Loucy (cell line): ENCODE measurements around the gene EEF1A2.

Experiments used
- H2AFZ ChIP-seq: fragments of 200-600 bp; sonication (generic); 2 replicates; pipeline ENCODE4 v1.6.0; 2016; ENCODE audit warnings: antibody characterized with exemption, mild to moderate bottlenecking, low read length, moderate library complexity
- H3F3A ChIP-seq: fragments of 200-600 bp; 2 replicates; pipeline ENCODE4 v1.6.0; 2016; ENCODE audit warnings: antibody characterized with exemption, low read depth, mild to moderate bottlenecking
- H3K27me3 ChIP-seq: fragments of 200-600 bp; sonication (generic); 2 replicates; pipeline ENCODE4 v1.6.1; 2014; ENCODE audit warnings: low read length, mild to moderate bottlenecking; ENCODE audit not compliant: insufficient read depth, poor library complexity, severe bottlenecking
- H3K36me3 ChIP-seq: fragments of 200-600 bp; sonication (generic); 2 replicates; pipeline ENCODE4 v1.6.1; 2016; ENCODE audit warnings: low read length; ENCODE audit not compliant: insufficient read depth
- H3K4me1 ChIP-seq: fragments of 200-600 bp; sonication (generic); 2 replicates; pipeline ENCODE4 v1.5.1; 2014; ENCODE audit warnings: low read length, mild to moderate bottlenecking; ENCODE audit not compliant: insufficient read depth, poor library complexity, severe bottlenecking
- H3K4me2 ChIP-seq: fragments of 200-600 bp; sonication (generic); 2 replicates; pipeline ENCODE4 v1.6.0; 2014; ENCODE audit warnings: antibody characterized with exemption, low read length, low read depth, mild to moderate bottlenecking; ENCODE audit not compliant: poor library complexity, severe bottlenecking
- H3K4me3 ChIP-seq: fragments of 200-600 bp; sonication (generic); 2 replicates; pipeline ENCODE4 v1.5.1; 2014; ENCODE audit warnings: low read length, mild to moderate bottlenecking, mixed read lengths; ENCODE audit not compliant: poor library complexity, severe bottlenecking
- H3K79me2 ChIP-seq: fragments of 200-600 bp; sonication (generic); 2 replicates; pipeline ENCODE4 v1.6.1; 2014; ENCODE audit warnings: low read length; ENCODE audit not compliant: insufficient read depth
- H3K9ac ChIP-seq: fragments of 200-600 bp; sonication (generic); 2 replicates; pipeline ENCODE4 v1.6.0; 2014; ENCODE audit warnings: mild to moderate bottlenecking, low read depth, low read length, moderate library complexity; ENCODE audit not compliant: poor library complexity, severe bottlenecking
- H3K9me2 ChIP-seq: fragments of 200-600 bp; sonication (generic); replicated peaks from 2 replicates; pipeline ENCODE4 v1.6.1; 2016; ENCODE audit warnings: low read depth, low read length, mixed read lengths
- H3K9me3 ChIP-seq: fragments of 200-600 bp; sonication (generic); 2 replicates; pipeline ENCODE4 v1.6.1; 2014; ENCODE audit warnings: mild to moderate bottlenecking, antibody characterized with exemption, low read length, low read depth; ENCODE audit not compliant: insufficient read depth
- H4K20me1 ChIP-seq: fragments of 200-600 bp; sonication (generic); 2 replicates; pipeline ENCODE4 v1.6.0; 2014; ENCODE audit warnings: antibody characterized with exemption, low read length, mild to moderate bottlenecking; ENCODE audit not compliant: insufficient read depth, poor library complexity, severe bottlenecking
- CTCF ChIP-seq: fragments of 200-600 bp; sonication (generic); conservative IDR thresholded peaks from 2 replicates; pipeline ENCODE4 v1.5.1; 2014; ENCODE audit warnings: mild to moderate bottlenecking, antibody characterized with exemption, low read length
- EZH2phosphoT487 ChIP-seq: fragments of 200-600 bp; IDR thresholded peaks from 2 replicates; pipeline ENCODE4 v1.6.1; 2018; ENCODE audit warnings: antibody characterized with exemption, mild to moderate bottlenecking, moderate library complexity, borderline replicate concordance

The EEF1A2 gene

GRCh38 chr20:63546956-63547724, 48.3 kb upstream of the EEF1A2 start:
- no peak overlapping the region for H2AFZ ChIP-seq
- no peaks in the 10 kb centered on the region for H3K9me2 ChIP-seq
- TF ChIP-seq EZH2phosphoT487 (no peak), CTCF (no peak)
- no peaks in the 10 kb centered on the region for H3K36me3 ChIP-seq
- H3K79me2 ChIP-seq, result no peaks in the 10 kb centered on the region
- H3F3A ChIP-seq, result no peaks in the 10 kb centered on the region
- no peaks in the 10 kb centered on the region for H3K9me3 ChIP-seq
- H3K4me1 ChIP-seq, result peaks cover 8% of the 10 kb centered on the region
- H3K9ac ChIP-seq, result no peak overlapping the region
- no peak overlapping the region for H3K4me2 ChIP-seq
- H3K4me3 ChIP-seq, result no peak overlapping the region
- H3K27me3 ChIP-seq, result no peaks in the 10 kb centered on the region
- H4K20me1 ChIP-seq, result no peaks in the 10 kb centered on the region

DNA sequence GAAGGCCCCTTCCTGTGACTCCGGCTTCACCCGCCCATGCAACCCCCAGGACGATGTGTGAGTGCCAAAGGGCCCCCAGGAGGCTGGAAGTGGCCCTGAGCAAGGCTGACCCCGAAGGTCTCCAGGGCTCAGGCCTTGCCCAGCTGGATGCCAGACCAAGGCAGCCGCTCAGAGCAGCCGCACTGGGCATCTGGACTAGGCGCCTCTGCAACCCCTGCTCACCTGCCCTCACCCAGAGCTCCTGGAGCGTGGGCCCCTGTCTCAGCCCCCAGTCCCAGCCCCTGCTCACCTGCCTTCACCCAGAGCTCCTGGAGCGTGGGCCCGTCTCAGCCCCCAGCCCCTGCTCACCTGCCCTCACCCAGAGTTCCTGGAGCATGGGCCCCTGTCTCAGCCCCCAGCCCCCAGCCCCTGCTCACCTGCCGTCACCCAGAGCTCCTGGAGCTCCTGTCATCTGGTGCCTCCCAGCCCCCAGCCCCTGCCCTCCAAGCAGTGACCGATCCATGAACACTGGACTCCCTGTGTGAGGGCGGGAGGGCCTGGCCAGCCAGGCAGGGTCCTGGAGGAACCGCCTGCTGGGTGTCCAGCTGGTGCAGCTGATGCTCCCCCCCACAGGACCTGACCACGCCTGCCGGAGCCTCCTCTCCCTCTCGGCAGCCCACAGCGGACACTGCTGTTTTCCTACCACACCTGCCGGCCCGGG, 47.5 kb upstream of the EEF1A2 start:
- H3K79me2 ChIP-seq, result no peaks in the 10 kb centered on the region
- TF ChIP-seq EZH2phosphoT487, result no peak
- no peak for TF ChIP-seq CTCF
- H3K27me3 ChIP-seq, result no peaks in the 10 kb centered on the region
- peaks cover 5% of the 10 kb centered on the region for H3K4me1 ChIP-seq
- no peaks in the 10 kb centered on the region for H4K20me1 ChIP-seq
- no peak overlapping the region for H3K4me3 ChIP-seq
- H3F3A ChIP-seq, result no peaks in the 10 kb centered on the region
- H3K36me3 ChIP-seq, result no peaks in the 10 kb centered on the region
- H3K9me2 ChIP-seq, result no peaks in the 10 kb centered on the region
- no peaks in the 10 kb centered on the region for H3K9me3 ChIP-seq
- no peak overlapping the region for H2AFZ ChIP-seq
- H3K4me2 ChIP-seq, result no peak overlapping the region
- H3K9ac ChIP-seq, result no peak overlapping the region

- no peaks in the 10 kb centered on the region for H4K20me1 ChIP-seq
- no peak overlapping the region for H3K4me3 ChIP-seq
- no peak overlapping the region for H3K4me2 ChIP-seq
- no peak for TF ChIP-seq EZH2phosphoT487
- no peak for TF ChIP-seq CTCF
- H3F3A ChIP-seq, result no peaks in the 10 kb centered on the region
- no peaks in the 10 kb centered on the region for H3K27me3 ChIP-seq
- no peaks in the 10 kb centered on the region for H3K79me2 ChIP-seq
- no peak overlapping the region for H2AFZ ChIP-seq
- no peaks in the 10 kb centered on the region for H3K36me3 ChIP-seq
- peaks cover 2% of the 10 kb centered on the region for H3K4me1 ChIP-seq
- H3K9me3 ChIP-seq, result no peaks in the 10 kb centered on the region
- H3K9me2 ChIP-seq, result no peaks in the 10 kb centered on the region
- H3K9ac ChIP-seq, result no peak overlapping the region
These were observed 46.9 kb upstream of the EEF1A2 start for GRCh38 chr20:63545814-63546213.
